Activated T-helper 2 cell treated with anti-CD3 and anti-CD28 coated beads, Interferon-gamma antibody, Interleukin-2, Interleukin-4, amounts not matched to agents 10 μg/mL and 5 μg/mL and 100 μg/mL, durations not matched to agents 14 hours and 24 hours and 36 hours (primary cell): ENCODE measurements around the gene CTSS. TPM values are rescaled to one million over a fixed set of nuclear protein-coding genes. Genes with fewer than 3 reads are reported as not detected.

ENCODE experiments used
- DNase-seq: peaks from one replicate; pipeline ENCODE4 v3.0.0; 2021; ENCODE audit warnings: low spot score
- H3K27ac Mint-ChIP-seq: one replicate; pipeline ENCODE4 v1.8.0; 2021; ENCODE audit warnings: mixed read lengths
- H3K27me3 Mint-ChIP-seq: one replicate; pipeline ENCODE4 v1.8.0; 2021; ENCODE audit warnings: low read depth, mixed read lengths
- H3K36me3 Mint-ChIP-seq: one replicate; pipeline ENCODE4 v1.8.0; 2021; ENCODE audit warnings: low read depth, mixed read lengths
- H3K4me1 Mint-ChIP-seq: one replicate; pipeline ENCODE4 v1.8.0; 2021; ENCODE audit warnings: low read depth, mixed read lengths
- H3K4me3 Mint-ChIP-seq: one replicate; pipeline ENCODE4 v1.8.0; 2021; ENCODE audit warnings: low read depth, mild to moderate bottlenecking, moderate library complexity, mixed read lengths
- H3K9me3 Mint-ChIP-seq: one replicate; pipeline ENCODE4 v1.8.0; 2021; ENCODE audit warnings: mixed read lengths
- intact Hi-C: fragments of 100-400 bp; cut with micrococcal nuclease; formaldehyde crosslinking; loops from one replicate; pipeline ENCODE4 v1.15.1; 2023
- total RNA-seq: library from RNA; stranded (reverse); gene quantifications from 2 replicates; pipeline ENCODE4 v1.2.3, GENCODE V29; 2022

The CTSS gene
- total RNA-seq, result 42.0 and 42.1 TPM in 2 replicates

DNA sequence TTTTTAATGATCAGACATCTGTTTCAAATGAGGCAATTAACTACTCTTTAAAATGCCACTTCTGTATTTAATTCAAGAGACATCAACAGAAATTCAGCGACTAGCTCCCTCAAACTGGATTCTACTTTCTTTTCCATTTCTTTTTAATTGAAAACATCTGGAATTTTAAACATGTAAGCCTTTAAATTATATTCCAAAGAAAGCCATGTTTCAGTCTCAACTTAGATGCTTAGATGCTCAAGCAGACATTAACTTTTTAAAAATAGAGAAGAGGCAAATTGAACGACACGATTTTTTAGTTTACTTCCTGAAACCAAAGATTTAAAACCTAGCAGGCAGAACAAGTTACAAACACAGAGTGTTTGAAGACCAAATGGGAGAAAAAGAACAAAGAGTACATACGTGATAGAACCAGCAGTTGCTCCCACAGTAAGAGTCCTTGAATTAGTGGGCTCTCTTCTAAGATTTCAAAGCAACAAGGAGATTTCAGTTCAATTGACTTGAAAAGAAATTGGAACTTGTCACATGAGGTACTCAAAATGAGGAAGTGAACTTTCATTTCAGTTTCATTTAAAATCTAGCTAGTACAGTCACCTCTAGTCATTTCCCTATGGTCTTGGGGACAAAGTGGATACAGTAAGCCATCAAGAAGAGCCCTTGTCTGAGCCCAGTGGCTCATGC is at the start of gene CTSS:
TSS of gene CTSS (minus strand) at position 483 of the 681 bp plus-strand sequence. CDS start 1,015 bp downstream, outside the sequence.
- H3K27me3 Mint-ChIP-seq, result peaks cover 1% of the 10 kb centered on the region
- peaks cover 27% of the 10 kb centered on the region for H3K4me1 Mint-ChIP-seq
- peak within 1 kb of the TSS; percentile 88 for H3K27ac Mint-ChIP-seq
- DNase-seq, result no peak
- H3K36me3 Mint-ChIP-seq, result peaks cover 32% of the 10 kb centered on the region
- peak within 1 kb of the TSS; percentile 85 for H3K4me3 Mint-ChIP-seq
- H3K9me3 Mint-ChIP-seq, result peaks cover 3% of the 10 kb centered on the region
- intact Hi-C loops, result loop anchor here (10.0 kb wide), 1 partner anchor 201 kb away; no protein-coding TSS in a partner anchor

DNA sequence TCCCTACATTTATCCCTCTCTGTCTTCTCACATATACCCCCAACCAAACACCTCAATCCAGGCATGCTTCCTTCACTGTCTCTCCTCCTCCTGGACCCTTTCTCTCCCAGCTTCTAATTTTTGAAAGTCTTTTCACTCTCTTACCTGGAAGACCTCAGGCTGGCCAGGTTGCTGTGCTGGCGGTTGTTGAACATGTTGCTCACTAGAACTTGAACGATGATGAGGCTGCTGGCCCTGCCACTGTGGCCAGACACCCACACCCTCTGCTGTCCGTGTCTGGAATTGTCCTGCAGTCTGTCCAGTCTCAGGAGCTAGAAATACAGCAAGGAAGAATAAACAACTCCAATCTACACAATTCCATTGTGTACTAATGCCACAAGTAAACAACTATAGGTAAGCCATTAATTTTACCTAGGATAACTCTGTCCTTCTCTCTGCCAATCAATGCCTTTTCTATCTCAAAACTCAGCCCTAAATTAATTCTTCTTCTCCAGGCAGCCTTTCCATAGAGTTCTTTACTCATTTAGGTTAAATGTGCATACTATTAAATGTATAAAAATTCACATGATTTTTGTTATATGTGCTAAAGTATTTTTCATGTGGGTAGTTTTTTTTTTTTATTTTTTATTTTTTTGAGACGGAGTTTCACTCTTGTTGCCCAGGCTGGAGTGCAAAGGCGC is 47.6 kb upstream of the CTSS start:
- Mint-ChIP-seq H3K4me3 (no peak overlapping the region), H3K36me3 (peaks cover 35% of the 10 kb centered on the region), H3K27me3 (no peaks in the 10 kb centered on the region), H3K27ac (no peak overlapping the region), H3K4me1 (peaks cover under 1% of the 10 kb centered on the region), H3K9me3 (no peaks in the 10 kb centered on the region)
- intact Hi-C loops, result no loop called here
- DNase-seq, result no peak

DNA sequence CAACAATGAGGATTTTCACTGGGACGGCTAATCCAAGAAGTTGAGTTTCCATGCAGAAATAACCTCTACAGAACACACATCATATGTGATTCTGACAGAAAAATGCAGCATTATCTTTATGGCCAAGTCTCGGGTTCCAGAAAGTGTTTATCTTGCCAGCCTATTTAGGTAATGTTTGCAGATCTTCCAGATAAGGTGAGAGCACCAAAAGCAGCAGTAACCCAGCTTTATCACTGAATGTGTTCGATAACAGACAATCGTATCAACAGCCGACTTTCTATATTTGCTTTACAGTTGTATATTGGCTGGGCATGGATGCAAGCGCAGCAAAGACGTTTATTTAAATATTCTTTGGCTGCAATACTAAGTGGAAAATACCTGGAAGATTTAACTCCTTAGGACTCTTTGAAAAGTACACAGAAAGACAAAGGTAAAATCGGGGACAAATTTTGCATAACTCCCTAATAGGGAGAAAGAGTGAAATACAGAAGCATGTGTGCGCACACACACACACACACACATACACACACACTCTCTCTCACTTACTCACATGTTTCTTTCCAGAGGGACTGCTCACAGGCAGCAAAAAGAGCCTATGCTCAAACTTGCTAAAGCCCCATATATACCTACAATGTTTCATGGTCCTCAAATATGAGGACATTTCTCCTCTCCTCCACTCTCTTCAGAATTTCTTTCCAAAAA is 45.5 kb upstream of the CTSS start:
- H3K27ac Mint-ChIP-seq, result no peak overlapping the region
- H3K36me3 Mint-ChIP-seq, result peaks cover 20% of the 10 kb centered on the region
- no peak for DNase-seq
- no peaks in the 10 kb centered on the region for H3K9me3 Mint-ChIP-seq
- H3K4me3 Mint-ChIP-seq, result no peak overlapping the region
- intact Hi-C loops, result no loop called here
- no peaks in the 10 kb centered on the region for H3K27me3 Mint-ChIP-seq
- peaks cover 10% of the 10 kb centered on the region for H3K4me1 Mint-ChIP-seq

- Mint-ChIP-seq H3K9me3 (no peaks in the 10 kb centered on the region), H3K4me3 (no peak overlapping the region), H3K36me3 (peaks cover 16% of the 10 kb centered on the region), H3K4me1 (peaks cover 10% of the 10 kb centered on the region), H3K27me3 (no peaks in the 10 kb centered on the region), H3K27ac (no peak overlapping the region)
- DNase-seq, result no peak
- intact Hi-C loops, result no loop called here
Measured at GRCh38 chr1:150809651-150810050, 44.1 kb upstream of the CTSS start.

DNA sequence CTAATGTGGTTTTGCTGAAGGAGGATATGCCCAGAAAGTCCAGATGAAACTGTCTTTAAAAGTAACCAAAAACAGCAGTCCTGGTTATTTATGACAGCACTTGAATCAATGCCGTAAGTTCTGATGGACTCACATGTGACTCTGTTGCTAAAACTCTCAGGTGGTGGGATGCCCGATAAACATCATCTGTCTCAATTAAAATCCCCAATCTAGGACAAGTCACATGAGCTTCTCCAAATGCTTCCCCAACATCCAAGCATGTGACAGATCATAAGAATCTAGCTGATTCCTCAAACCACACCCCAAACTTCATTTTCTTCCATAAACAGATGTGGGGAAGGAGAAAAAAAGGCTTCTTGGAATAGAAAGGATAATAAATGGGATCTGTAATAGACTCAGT is 43.3 kb upstream of the CTSS start:
- H3K4me1 Mint-ChIP-seq, result peaks cover 10% of the 10 kb centered on the region
- peaks cover 13% of the 10 kb centered on the region for H3K36me3 Mint-ChIP-seq
- DNase-seq, result no peak
- no peak overlapping the region for H3K27ac Mint-ChIP-seq
- H3K4me3 Mint-ChIP-seq, result no peak overlapping the region
- H3K27me3 Mint-ChIP-seq, result no peaks in the 10 kb centered on the region
- no peaks in the 10 kb centered on the region for H3K9me3 Mint-ChIP-seq
- intact Hi-C loops, result no loop called here

GRCh38 chr1:150808121-150808520 is 42.5 kb upstream of the CTSS start, which contains the start of gene CTSK:
TSS of gene CTSK (minus strand) at chr1:150808260. CDS start at chr1:150806805, 1,455 bp downstream.
- Mint-ChIP-seq H3K27ac (peak within 1 kb of the TSS; percentile 1), H3K36me3 (peaks cover 14% of the 10 kb centered on the region), H3K9me3 (no peaks in the 10 kb centered on the region), H3K27me3 (no peaks in the 10 kb centered on the region), H3K4me1 (peaks cover 10% of the 10 kb centered on the region), H3K4me3 (no peak within 1 kb of the TSS)
- DNase-seq, result no peak
- intact Hi-C loops, result no loop called here

DNA sequence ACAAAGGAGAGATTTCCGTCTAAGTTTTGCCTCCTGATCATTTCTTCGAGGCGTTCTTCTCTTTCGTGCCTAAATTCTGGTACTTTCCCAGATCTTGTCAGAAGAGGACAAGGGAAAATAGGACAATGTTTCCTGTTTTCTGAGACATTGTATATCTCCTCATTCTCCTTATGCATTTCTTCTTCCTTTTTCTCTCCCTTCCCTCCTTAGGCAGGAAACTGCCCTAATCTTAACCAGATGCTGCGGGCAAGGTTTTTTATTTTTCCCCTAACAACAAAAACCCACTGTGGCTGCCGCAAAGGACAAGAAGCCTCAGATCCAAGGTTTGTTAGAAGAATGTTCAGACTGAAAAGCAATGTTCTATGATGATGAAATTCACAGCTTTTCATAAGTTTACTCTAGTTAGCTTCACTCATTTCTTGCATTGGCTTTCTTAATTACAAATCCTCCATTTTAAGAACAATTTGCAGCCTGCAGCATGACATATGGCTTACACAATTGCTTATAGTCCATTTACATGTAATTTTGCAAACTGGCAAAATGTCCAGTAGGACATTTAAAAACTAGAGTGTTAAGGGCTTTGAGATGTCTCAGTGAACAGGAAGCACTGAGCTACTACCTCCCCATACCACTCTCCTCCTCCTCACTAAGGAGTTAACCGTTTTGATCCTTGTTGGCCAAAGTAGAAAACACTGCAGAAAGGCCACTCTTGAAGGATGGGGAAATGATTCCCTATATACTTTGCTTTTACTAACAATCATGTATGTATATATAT is 41.9 kb upstream of the CTSS start:
- Mint-ChIP-seq H3K27me3 (no peaks in the 10 kb centered on the region), H3K4me1 (peaks cover 10% of the 10 kb centered on the region), H3K4me3 (no peak overlapping the region), H3K9me3 (no peaks in the 10 kb centered on the region), H3K36me3 (peaks cover 14% of the 10 kb centered on the region), H3K27ac (peak overlapping the region; percentile 1)
- no peak for DNase-seq
- intact Hi-C loops, result no loop called here

DNA sequence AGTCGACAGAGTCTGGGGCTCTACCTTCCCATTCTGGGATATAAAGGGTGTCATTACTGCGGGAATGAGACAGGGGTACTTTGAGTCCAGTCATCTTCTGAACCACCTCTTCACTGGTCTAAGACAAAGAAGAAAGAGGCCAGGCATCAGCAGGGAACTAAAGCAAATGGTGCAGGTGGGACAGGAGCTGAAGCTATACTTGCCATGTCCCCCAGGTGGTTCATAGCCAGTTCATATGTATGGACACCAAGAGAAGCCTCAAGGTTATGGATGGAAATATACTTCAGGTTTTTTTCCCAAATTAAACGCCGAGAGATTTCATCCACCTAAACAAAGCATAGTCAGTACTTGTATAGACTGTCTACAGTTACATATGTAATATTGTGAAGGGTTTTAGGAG is 40.3 kb upstream of the CTSS start:
- Mint-ChIP-seq H3K27me3 (no peaks in the 10 kb centered on the region), H3K27ac (no peak overlapping the region), H3K9me3 (no peaks in the 10 kb centered on the region), H3K36me3 (peaks cover 14% of the 10 kb centered on the region), H3K4me3 (no peak overlapping the region), H3K4me1 (peaks cover 10% of the 10 kb centered on the region)
- intact Hi-C loops, result no loop called here
- DNase-seq, result no peak

DNA sequence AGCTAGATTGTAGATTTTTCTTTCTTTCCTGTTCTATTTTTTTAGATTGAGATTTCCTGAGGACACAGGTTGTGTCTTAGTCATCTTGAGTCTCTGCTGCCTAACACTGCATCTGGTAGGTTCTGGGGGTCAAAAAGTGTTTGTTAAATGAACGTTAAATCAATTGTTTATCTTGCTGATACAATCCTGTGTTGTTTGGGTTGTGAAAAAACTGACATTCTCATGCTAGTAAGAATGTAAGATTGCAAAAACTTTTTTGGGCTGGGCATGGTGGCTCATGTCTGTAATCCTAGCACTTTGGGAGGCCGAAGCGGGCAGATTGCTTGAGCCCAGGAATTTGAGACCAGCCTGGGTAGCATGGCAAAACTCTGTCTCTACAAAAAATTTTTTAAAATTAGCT is 39.1 kb upstream of the CTSS start:
- H3K9me3 Mint-ChIP-seq, result no peaks in the 10 kb centered on the region
- intact Hi-C loops, result no loop called here

GRCh38 chr1:150799089-150799488 is 33.5 kb upstream of the CTSS start:
- Mint-ChIP-seq H3K4me3 (no peak overlapping the region), H3K4me1 (no peaks in the 10 kb centered on the region), H3K36me3 (peaks cover 20% of the 10 kb centered on the region), H3K27ac (no peak overlapping the region), H3K27me3 (no peaks in the 10 kb centered on the region), H3K9me3 (no peaks in the 10 kb centered on the region)
- intact Hi-C loops, result no loop called here
- no peak for DNase-seq

More for the DNA sequence above, 39.1 kb upstream of the CTSS start:
- Mint-ChIP-seq H3K36me3 (peaks cover 9% of the 10 kb centered on the region), H3K4me3 (no peak overlapping the region), H3K27ac (no peak overlapping the region), H3K27me3 (no peaks in the 10 kb centered on the region), H3K4me1 (peaks cover 10% of the 10 kb centered on the region)
- no peak for DNase-seq

- Mint-ChIP-seq H3K9me3 (no peaks in the 10 kb centered on the region), H3K27ac (no peak overlapping the region), H3K4me1 (no peaks in the 10 kb centered on the region), H3K36me3 (peaks cover 18% of the 10 kb centered on the region), H3K27me3 (no peaks in the 10 kb centered on the region), H3K4me3 (no peak overlapping the region)
- DNase-seq, result no peak
- intact Hi-C loops, result no loop called here
Measured at GRCh38 chr1:150798525-150798924, 32.9 kb upstream of the CTSS start.

- Mint-ChIP-seq H3K4me1 (no peaks in the 10 kb centered on the region), H3K4me3 (no peak overlapping the region), H3K9me3 (no peaks in the 10 kb centered on the region), H3K27me3 (no peaks in the 10 kb centered on the region), H3K27ac (no peak overlapping the region), H3K36me3 (peaks cover 14% of the 10 kb centered on the region)
- intact Hi-C loops, result no loop called here
- DNase-seq, result no peak
Measured at GRCh38 chr1:150796374-150796773, 30.8 kb upstream of the CTSS start.
